ENCODE measurements around the gene CSRP1. TPM values are rescaled to one million over a fixed set of nuclear protein-coding genes. Genes with fewer than 3 reads are reported as not detected.
"Not testable (repeated sequence)": the region's sequence is repeated elsewhere in the genome, so short reads cannot be mapped to it uniquely, and the experiment has no call there.

Gene CSRP1
- total and polyA plus RNA-seq, 5 donors = 97.2 to 343 (median 121) TPM

- Histone ChIP-seq H3K9me3 (ENCODE audit: control insufficient read depth, low read length) (no peaks in the 10 kb centered on the region), H3K27ac (ENCODE audit: low read length) (peak overlapping the region; percentile 68), H3K27me3 (ENCODE audit: control insufficient read depth, insufficient read depth) (no peaks in the 10 kb centered on the region), H3K4me1 (ENCODE audit: control insufficient read depth, insufficient read depth, low read length) (peaks cover 49% of the 10 kb centered on the region), H3K4me3 (ENCODE audit: low read length) (no peak overlapping the region)
- peak; percentile 58 to 60 for ATAC-seq
- intact Hi-C loops (cut with DNase I) = no loop called here
- WGBS = 18% methylated on average over 15 of the region's 15 CpGs
- DNase-seq = peak; percentile 66 to 88 (median 85)
Measured at GRCh38 chr1:201493757-201494617, 12.9 kb downstream of the CSRP1 start.

- DNase-seq (peak in 1 of 3 donors; percentile 72), ATAC-seq (peak; percentile 1 to 47)
Measured at GRCh38 chr1:201493026-201493656, 13.8 kb downstream of the CSRP1 start.

GRCh38 chr1:201491896-201492511 lies 14.9 kb downstream of the CSRP1 start:
- peak in 1 of 3 donors; percentile 21 for DNase-seq
- Histone ChIP-seq H3K4me3 (ENCODE audit: low read length) (no peak overlapping the region), H3K4me1 (ENCODE audit: control insufficient read depth, insufficient read depth, low read length) (peaks cover 43% of the 10 kb centered on the region), H3K9me3 (ENCODE audit: control insufficient read depth, low read length) (no peaks in the 10 kb centered on the region), H3K27me3 (ENCODE audit: control insufficient read depth, insufficient read depth) (no peaks in the 10 kb centered on the region), H3K27ac (ENCODE audit: low read length) (peak overlapping the region; percentile 33)
- intact Hi-C loops (cut with DNase I) = no loop called here
- WGBS = 53% methylated on average over 3 of the region's 3 CpGs
- no peak for ATAC-seq

More at GRCh38 chr1:201493026-201493656, 13.8 kb downstream of the CSRP1 start:
- H3K9me3 ChIP-seq (ENCODE audit: control insufficient read depth, low read length); H3K27ac ChIP-seq (ENCODE audit: low read length); H3K27me3 ChIP-seq (ENCODE audit: control insufficient read depth, insufficient read depth); intact Hi-C loops (cut with DNase I); H3K4me3 ChIP-seq (ENCODE audit: low read length): not testable (repeated sequence)
- WGBS = 85% methylated on average over 3 of the region's 3 CpGs
- H3K4me1 ChIP-seq (ENCODE audit: control insufficient read depth, insufficient read depth, low read length) = peaks cover 43% of the 10 kb centered on the region

- Histone ChIP-seq H3K4me1 (ENCODE audit: control insufficient read depth, insufficient read depth, low read length) (peaks cover 42% of the 10 kb centered on the region), H3K9me3 (ENCODE audit: control insufficient read depth, low read length) (no peaks in the 10 kb centered on the region), H3K27ac (ENCODE audit: low read length) (peak overlapping the region; percentile 15), H3K4me3 (ENCODE audit: low read length) (no peak overlapping the region), H3K27me3 (ENCODE audit: control insufficient read depth, insufficient read depth) (no peaks in the 10 kb centered on the region)
- 27% methylated on average over 3 of the region's 3 CpGs for WGBS
- intact Hi-C loops (cut with DNase I) = no loop called here
- ATAC-seq (no peak), DNase-seq (peak in 1 of 3 donors; percentile 24)
Measured at GRCh38 chr1:201490708-201491131, 16.2 kb downstream of the CSRP1 start.

GRCh38 chr1:201489643-201490261 lies 17.2 kb downstream of the CSRP1 start:
- Histone ChIP-seq H3K4me1 (ENCODE audit: control insufficient read depth, insufficient read depth, low read length) (peaks cover 36% of the 10 kb centered on the region), H3K27ac (ENCODE audit: low read length) (peak overlapping the region; percentile 33), H3K4me3 (ENCODE audit: low read length) (no peak overlapping the region), H3K27me3 (ENCODE audit: control insufficient read depth, insufficient read depth) (no peaks in the 10 kb centered on the region), H3K9me3 (ENCODE audit: control insufficient read depth, low read length) (no peaks in the 10 kb centered on the region)
- intact Hi-C loops (cut with DNase I) = no loop called here
- DNase-seq (peak in 1 of 3 donors; percentile 19), ATAC-seq (no peak)
- 80% methylated on average over 6 of the region's 6 CpGs for WGBS

GRCh38 chr1:201488830-201489589 lies 17.9 kb downstream of the CSRP1 start:
- Histone ChIP-seq H3K4me3 (ENCODE audit: low read length) (no peak overlapping the region), H3K27ac (ENCODE audit: low read length) (peak overlapping the region; percentile 33), H3K27me3 (ENCODE audit: control insufficient read depth, insufficient read depth) (no peaks in the 10 kb centered on the region), H3K4me1 (ENCODE audit: control insufficient read depth, insufficient read depth, low read length) (peaks cover 30% of the 10 kb centered on the region), H3K9me3 (ENCODE audit: control insufficient read depth, low read length) (no peaks in the 10 kb centered on the region)
- intact Hi-C loops (cut with DNase I) = no loop called here
- DNase-seq = peak; percentile 79 to 88 (median 85)
- ATAC-seq = peak; percentile 15 to 51
- WGBS = 69% methylated on average over 12 of the region's 12 CpGs

GRCh38 chr1:201487742-201488141 lies 19.2 kb downstream of the CSRP1 start:
- peaks cover 19% of the 10 kb centered on the region for H3K4me1 ChIP-seq (ENCODE audit: control insufficient read depth, insufficient read depth, low read length)
- ATAC-seq (no peak), DNase-seq (peak in 1 of 3 donors; percentile 11)
- H3K9me3 ChIP-seq (ENCODE audit: control insufficient read depth, low read length) = no peaks in the 10 kb centered on the region
- intact Hi-C loops (cut with DNase I) = no loop called here
- peak overlapping the region; percentile 13 for H3K27ac ChIP-seq (ENCODE audit: low read length)
- H3K27me3 ChIP-seq (ENCODE audit: control insufficient read depth, insufficient read depth) = no peaks in the 10 kb centered on the region
- H3K4me3 ChIP-seq (ENCODE audit: low read length) = no peak overlapping the region
- WGBS = 66% methylated on average over 2 of the region's 2 CpGs

GRCh38 chr1:201486187-201486586 lies 20.7 kb downstream of the CSRP1 start:
- Histone ChIP-seq H3K4me1 (ENCODE audit: control insufficient read depth, insufficient read depth, low read length) (peaks cover 14% of the 10 kb centered on the region), H3K27me3 (ENCODE audit: control insufficient read depth, insufficient read depth) (no peaks in the 10 kb centered on the region), H3K27ac (ENCODE audit: low read length) (no peak overlapping the region), H3K4me3 (ENCODE audit: low read length) (no peak overlapping the region), H3K9me3 (ENCODE audit: control insufficient read depth, low read length) (no peaks in the 10 kb centered on the region)
- WGBS = 31% methylated on average over 3 of the region's 3 CpGs
- peak in 1 of 2 donors; percentile 7 for ATAC-seq
- DNase-seq = peak in 2 of 3 donors; percentile 20 to 50
- intact Hi-C loops (cut with DNase I) = no loop called here

GRCh38 chr1:201485184-201485774 lies 21.6 kb downstream of the CSRP1 start:
- Histone ChIP-seq H3K4me1 (ENCODE audit: control insufficient read depth, insufficient read depth, low read length) (peaks cover 10% of the 10 kb centered on the region), H3K27me3 (ENCODE audit: control insufficient read depth, insufficient read depth) (no peaks in the 10 kb centered on the region), H3K9me3 (ENCODE audit: control insufficient read depth, low read length) (no peaks in the 10 kb centered on the region), H3K4me3 (ENCODE audit: low read length) (no peak overlapping the region), H3K27ac (ENCODE audit: low read length) (no peak overlapping the region)
- DNase-seq (peak in 1 of 3 donors; percentile 22), ATAC-seq (no peak)
- WGBS = 92% methylated on average over 4 of the region's 4 CpGs
- intact Hi-C loops (cut with DNase I) = no loop called here

Data from right cardiac atrium (tissue), 5 donors.